Activated CD4-positive, CD25-positive, alpha-beta regulatory T cell treated with anti-CD3 and anti-CD28 coated beads, Interleukin-2, amount 50 U/mL, for 24 hours (primary cell): ENCODE measurements around the gene MARK2.
"Not testable (repeated sequence)": the region's sequence is repeated elsewhere in the genome, so short reads cannot be mapped to it uniquely, and the experiment has no call there.

Experiments
- ATAC-seq, 2 donors: fragments of 150-1000 bp; cut with Tn5 transposase; one replicate each; pipeline ENCODE4 v1.10.0; 2021; ENCODE audit warnings: mild to moderate bottlenecking in 1 of 2, moderate library complexity in 1 of 2

The MARK2 gene

GRCh38 chr11:63858628-63859550, 20.0 kb downstream of the MARK2 start:
- no peak for ATAC-seq

- ATAC-seq: no peak
Measured at GRCh38 chr11:63862923-63863322, 24.0 kb downstream of the MARK2 start.

GRCh38 chr11:63863620-63864019, 24.7 kb downstream of the MARK2 start:
- not testable (repeated sequence) for ATAC-seq

GRCh38 chr11:63866211-63866610, 27.3 kb downstream of the MARK2 start:
- ATAC-seq: peak; percentile 93 to 97

GRCh38 chr11:63867511-63867910, 28.6 kb downstream of the MARK2 start:
- no peak for ATAC-seq

- ATAC-seq: no peak
Measured at GRCh38 chr11:63868399-63869064, 29.6 kb downstream of the MARK2 start.

GRCh38 chr11:63869171-63869591, 30.3 kb downstream of the MARK2 start:
- no peak for ATAC-seq

GRCh38 chr11:63869683-63870082, 30.8 kb downstream of the MARK2 start:
- no peak for ATAC-seq

GRCh38 chr11:63870351-63871140, 31.6 kb downstream of the MARK2 start:
- ATAC-seq: no peak

GRCh38 chr11:63871962-63872799, 33.3 kb downstream of the MARK2 start:
- ATAC-seq: peak; percentile 72 to 74

GRCh38 chr11:63872800-63873197, 33.9 kb downstream of the MARK2 start:
- no peak for ATAC-seq

GRCh38 chr11:63873311-63873710, 34.4 kb downstream of the MARK2 start:
- ATAC-seq: no peak

GRCh38 chr11:63874511-63874910, 35.6 kb downstream of the MARK2 start:
- no peak for ATAC-seq

GRCh38 chr11:63875506-63876065, 36.7 kb downstream of the MARK2 start:
- no peak for ATAC-seq

- no peak for ATAC-seq
Measured at GRCh38 chr11:63876616-63877015, 37.7 kb downstream of the MARK2 start.

- no peak for ATAC-seq
Measured at GRCh38 chr11:63877658-63878241, 38.8 kb downstream of the MARK2 start.

GRCh38 chr11:63879598-63880402, 40.9 kb downstream of the MARK2 start:
- no peak for ATAC-seq

- no peak for ATAC-seq
Measured at GRCh38 chr11:63880403-63880790, 41.5 kb downstream of the MARK2 start.

- ATAC-seq: peak in 1 of 2 donors; percentile 17
Measured at GRCh38 chr11:63882555-63883242, 43.8 kb downstream of the MARK2 start.

GRCh38 chr11:63883791-63884190, 44.9 kb downstream of the MARK2 start:
- ATAC-seq: no peak
